Stimulated activated CD8-positive, alpha-beta memory T cell treated with anti-CD3 and anti-CD28 coated beads, Interleukin-4, amount 100 ng/mL, for 24 hours (primary cell): Measurements from ENCODE around the gene RNFT2.

Experiments
- DNase-seq: peaks from one replicate; pipeline ENCODE4 v3.0.0-alpha.2; 2020; ENCODE audit warnings: low read depth

The RNFT2 gene, protein sequence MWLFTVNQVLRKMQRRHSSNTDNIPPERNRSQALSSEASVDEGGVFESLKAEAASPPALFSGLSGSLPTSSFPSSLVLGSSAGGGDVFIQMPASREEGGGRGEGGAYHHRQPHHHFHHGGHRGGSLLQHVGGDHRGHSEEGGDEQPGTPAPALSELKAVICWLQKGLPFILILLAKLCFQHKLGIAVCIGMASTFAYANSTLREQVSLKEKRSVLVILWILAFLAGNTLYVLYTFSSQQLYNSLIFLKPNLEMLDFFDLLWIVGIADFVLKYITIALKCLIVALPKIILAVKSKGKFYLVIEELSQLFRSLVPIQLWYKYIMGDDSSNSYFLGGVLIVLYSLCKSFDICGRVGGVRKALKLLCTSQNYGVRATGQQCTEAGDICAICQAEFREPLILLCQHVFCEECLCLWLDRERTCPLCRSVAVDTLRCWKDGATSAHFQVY

DNA sequence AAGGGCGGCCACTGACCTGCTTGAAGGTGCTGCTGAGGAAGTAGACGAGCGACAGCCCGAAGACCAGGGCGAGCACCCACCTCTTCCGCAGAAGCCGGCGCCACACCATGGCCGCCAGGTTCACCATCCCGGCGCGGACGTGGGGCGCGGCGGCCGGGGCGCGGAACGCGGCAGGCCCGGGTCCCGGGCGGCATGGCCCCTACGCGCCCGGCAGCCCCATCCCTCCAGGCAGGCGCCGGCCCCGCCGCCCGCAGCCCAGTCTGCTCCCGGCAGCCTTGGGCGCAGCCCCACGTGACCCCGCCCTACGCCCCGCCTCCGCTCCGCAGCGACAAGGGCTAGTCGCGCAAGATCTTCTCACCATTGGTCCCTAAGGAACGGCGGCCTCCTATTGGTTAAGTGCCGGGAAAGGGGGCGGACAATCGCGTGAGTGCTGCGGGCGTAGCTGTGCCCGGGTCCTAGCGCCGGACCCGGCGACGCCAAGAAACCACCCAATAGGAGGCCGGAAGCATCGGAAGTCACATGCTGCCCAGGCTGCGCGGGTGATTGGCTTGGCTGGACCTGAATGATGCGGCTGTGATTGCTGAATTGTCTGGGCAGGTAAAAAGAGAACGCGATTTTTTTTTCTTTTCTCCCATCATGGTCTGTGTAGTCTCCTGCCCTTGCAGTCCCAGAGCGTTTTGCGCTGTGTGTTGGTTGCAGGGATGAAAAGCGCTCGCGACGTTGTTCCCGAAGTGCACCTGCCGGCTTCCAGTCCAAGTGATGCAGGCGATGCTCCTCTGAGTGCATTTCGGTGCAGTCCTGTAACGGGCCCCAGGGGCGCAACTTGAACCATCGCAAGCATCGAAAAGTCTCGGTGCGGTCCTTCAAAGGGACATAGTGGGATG lies at the start of gene RNFT2, which contains the start of gene SPRING1:
Gene RNFT2, plus strand, starts transcription at position 542 of the 884 bp plus-strand sequence. CDS start 2,183 bp downstream, outside the sequence.
Gene SPRING1, minus strand, starts transcription at position 296 of the 884 bp plus-strand sequence. Its CDS starts 169 bp downstream, at position 127.
- peak; percentile 99 for DNase-seq

DNA sequence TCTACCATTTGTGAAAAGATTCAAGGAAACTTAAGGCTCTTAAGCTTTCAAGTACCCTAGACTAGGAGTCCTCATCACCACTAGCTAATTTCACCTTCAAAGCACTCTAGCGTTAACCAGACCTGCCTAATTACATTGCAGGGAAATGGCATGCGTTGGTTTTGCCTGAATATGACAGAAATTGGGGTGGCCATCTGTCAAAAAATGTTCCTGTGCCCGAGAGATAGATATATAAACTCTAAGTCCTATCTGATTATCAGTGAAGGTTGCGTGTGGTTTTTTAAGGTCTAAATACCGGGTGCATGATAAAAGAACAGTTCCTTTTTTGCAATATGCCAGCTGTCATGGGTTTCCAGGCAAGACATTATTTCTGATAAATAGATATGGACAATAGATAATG lies 48.6 kb upstream of the RNFT2 start:
- DNase-seq: no peak

DNA sequence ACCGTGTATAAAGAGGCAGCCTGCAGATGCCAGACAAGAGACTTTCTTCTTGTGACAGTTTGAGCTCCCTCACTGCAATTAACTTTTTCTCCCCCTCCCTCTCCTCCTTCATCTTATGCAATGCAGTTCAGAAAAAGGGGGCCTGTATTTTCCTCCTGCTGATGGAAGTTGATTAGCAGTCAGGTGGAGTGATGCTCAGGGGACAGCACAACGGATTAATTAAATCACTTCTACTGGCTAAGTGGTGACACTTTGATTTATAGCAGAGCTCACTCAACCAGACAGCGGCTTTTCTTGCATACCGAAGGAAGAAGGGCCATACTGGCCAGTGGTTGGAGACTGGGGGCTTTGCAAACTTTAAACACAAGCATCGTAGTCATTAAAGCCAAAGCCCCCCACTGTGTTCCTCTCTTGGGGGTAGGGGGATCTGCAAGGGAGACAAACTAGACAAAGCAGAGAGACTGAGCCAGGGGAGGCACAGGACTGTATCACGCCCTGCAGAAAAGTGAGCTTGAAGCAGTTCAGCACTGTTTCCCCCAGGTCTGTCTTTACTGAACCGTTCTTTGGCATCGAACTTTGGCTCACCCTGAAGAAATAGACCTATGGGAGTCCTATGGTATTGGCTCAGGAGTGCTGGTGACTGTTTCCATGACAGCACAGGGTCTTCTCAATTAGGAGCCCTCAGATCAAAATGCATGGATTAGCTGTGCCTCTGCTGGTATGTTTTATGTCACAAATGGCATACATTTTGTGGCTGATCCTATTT lies 48.0 kb upstream of the RNFT2 start:
- no peak for DNase-seq

DNA sequence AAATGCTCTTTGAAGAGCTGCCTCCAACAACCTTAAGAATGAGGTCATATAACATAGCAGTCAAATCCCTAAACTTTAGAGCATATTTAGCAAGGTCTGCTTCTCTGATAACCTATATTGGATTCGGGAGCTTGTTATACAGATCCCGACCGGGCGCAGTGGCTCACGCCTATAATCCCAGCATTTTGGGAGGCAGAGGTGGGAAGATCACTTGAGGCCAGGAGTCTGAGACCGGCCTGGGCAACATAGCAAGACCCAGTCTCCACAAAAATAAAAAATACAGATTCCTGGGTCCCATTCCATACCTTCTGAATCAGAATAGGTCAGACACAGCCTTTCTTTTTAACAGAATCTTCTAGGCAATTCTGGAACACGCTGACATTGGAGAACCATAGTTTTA lies 46.9 kb upstream of the RNFT2 start:
- no peak for DNase-seq

DNA sequence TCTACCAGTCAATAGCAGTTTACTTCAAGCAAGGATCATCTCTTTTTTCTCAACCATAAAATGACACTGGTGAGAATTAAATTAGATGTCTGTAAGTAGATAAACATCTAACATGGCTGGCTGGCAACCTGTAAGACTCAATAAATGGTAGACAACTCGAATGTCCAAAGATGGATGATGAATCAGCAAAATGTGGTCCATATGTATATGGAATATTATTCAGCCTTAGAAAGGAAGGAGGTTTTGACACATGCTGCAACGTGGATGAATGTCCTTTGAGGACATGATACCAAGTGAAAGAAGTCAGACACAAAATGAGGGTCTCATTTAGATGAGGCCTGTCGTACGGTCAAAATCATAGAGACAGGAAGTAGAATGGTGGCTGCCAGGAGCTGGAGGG lies 46.5 kb upstream of the RNFT2 start:
- DNase-seq: no peak

DNA sequence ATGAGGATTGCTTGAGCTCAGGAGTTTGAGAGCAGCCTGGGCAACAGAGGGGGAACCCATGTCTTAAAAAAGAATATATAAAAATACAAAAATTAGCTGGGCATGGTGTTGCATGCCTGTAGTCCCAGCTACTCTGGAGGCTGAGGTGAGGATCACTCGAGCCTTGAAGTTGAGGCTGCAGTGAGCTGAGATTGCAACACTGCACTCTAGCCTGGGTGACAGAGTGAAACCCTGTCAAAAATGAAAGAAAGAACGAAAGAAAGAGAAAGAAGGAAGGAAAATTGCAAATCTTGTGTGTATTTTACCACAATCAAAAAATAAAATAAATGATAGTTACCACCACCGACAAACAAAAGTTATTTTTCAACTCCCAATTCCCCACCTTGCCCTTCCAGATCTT lies 45.5 kb upstream of the RNFT2 start:
- DNase-seq: no peak

DNA sequence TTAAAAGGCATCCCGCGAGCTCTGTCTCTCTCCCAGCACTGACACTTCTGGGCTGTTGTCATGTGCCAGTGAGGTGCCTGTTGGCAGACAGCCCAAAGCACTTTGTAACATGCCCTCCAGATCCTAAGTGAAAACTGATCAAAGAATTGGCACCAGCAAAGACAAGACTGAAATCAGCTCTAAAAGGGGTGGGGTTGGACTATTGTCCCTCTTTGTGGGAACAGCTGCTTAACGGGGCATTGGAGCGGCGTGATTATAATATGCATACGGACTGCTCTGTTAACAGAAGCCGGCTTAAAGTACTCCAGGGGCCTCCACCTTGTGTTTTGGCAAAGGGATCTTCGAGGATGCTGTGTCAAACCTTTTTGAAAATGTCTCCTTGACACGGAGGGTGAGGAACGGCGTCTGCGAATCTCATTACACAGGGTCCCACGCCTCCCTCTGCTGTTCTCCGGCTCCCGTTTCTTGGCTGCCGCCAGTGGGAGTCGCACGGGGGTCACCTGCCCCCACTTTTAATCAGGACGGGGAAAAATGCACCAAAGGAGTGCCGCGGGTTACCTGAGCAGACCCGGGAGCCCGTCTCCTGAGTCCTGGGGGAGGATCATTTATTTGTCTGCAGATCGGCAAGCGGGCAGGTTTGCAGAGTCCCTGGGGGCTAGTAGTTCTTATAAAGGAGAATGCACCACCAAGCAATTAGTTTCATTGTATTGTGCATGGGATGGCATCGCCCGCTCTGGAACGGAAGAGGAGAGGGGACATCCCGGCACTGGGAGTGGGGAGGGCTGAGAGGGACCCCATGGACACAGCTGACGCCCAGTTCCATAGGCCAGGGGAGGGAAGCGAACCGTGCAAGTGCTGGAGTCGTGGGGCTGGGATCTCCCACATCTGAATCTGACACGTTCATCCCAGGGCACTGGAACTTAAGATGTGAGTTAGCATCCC lies 44.6 kb upstream of the RNFT2 start:
- DNase-seq: no peak

DNA sequence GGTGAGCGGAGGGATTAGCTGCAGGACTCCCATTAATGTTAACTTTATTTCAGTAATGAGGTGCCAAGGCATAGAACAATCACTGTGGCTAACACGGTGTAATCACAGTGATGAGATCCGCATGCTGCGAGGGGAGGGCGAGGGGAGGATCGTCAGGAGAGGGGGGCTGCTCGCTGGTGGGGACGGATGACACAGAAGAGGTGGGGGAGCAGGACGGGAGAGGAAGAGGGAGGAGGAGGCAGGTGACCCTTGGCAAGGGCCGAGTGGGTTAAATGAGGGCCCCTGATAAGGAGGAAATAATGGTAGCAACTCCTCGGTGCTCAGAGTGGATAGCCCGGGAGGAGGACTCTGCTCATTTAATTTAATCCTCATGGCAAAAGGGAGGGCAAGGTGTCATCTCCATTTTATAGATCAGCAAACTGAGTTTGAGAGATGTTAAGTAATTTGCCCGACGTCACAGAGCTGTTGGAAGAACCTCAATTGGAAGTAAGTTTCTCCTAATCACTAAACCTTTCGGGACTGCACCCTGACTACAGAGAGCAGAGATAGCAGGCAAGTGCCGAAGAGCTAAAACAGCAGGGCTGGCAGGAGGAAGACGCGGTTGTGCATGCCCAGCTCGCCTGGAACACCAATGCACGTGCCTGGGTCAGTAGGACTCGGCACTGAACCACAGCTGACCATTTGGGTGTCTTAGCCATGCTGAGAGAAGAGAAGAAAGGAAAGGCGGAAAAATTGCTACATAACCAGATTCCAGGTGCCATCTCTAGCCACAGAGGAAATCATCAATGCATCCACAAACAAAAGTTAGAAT lies 43.3 kb upstream of the RNFT2 start:
- no peak for DNase-seq

DNA sequence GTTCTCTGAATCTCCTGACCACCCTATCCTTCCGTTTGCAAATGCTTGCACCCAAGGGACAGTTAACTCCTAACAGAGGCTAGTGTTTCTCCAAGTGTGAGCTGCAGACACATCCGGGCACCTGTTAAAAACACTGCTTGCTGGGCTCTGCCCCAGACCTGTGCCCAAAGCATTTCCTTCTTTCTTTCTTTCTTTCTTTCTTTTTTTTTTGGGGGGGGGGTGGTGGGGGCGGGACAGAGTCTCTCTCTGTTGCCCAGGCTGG lies 42.7 kb upstream of the RNFT2 start:
- DNase-seq: no peak

DNA sequence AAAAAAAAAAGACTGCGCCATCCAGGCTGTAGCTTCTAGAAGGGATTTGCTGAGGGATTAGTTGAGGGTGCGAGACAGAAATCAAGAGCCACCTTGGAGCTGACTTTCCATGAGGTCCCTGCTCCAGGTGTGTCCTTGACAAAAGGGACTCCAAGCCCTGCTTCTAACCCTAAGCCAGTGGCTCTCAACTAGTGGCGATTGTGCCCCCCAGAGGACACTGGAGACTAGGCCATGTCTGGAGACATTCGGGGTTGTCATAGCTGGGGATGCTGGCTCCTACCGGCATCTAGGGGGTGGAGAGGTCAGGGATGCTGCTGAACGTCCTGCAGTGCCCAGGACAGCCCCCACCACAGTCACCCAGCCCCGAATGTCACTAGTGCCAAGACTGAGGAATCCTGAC lies 40.8 kb upstream of the RNFT2 start:
- no peak for DNase-seq

DNA sequence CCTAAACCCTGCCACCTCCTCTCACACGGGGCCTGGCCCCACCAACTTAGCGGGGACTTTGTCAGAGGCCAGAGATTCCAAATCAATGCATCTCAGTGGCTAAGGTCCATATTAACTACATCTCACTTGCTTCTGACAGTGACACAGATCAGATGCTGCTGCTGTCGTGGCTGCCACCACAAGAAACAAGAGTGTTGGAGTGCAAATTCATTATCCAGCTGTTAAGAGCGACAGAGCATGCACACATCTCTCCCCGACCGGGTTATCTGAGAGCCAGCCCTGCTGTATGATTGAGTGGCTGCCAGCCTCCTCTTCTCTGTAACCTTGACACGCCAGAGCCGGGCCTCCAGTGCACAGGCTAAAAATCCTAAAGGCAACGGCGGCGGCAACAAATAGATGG lies 40.4 kb upstream of the RNFT2 start:
- DNase-seq: no peak

DNA sequence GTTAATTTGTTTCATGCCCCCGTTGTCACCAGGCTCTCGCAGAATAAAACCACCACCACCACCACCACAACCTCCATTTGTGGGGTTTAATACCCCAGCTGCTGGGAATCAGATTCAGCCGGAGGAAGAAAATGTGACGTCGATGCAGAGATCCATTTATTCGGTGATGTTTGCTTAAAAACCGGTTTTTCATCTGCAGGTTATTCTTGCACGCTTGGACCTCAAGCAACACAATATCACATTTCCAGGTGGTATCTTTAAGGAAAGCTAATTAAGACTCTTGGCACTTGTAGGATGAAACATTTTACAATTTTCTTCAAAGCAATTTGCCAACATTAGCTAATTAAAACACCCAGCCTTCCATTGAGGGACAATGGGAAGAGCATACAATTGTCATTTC lies 40.0 kb upstream of the RNFT2 start:
- no peak for DNase-seq

DNA sequence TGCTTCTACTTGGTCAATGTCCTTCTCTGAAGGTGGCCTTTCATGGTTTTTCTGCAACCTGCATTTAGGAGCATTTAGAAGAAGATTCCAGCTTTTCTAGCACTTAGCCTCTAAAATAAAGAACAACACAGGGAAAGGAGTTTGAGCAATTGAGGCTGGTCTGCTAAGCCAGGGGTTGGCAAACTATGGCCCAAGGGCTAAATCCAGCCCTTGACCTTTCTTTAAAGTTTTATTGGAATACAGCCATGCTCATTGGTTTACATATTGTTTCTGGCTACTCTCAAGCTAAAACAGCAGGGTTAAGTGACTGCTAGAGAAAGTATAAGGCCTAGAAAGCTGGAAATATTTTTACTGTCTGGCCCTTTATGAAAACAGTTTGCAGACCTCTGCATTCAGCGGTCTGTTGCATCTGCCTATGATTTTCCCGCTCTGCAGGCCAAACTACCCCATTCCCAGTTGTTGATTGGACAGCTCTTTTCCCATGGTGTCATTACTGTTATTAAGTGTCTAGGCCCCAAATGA lies 39.5 kb upstream of the RNFT2 start:
- no peak for DNase-seq

DNA sequence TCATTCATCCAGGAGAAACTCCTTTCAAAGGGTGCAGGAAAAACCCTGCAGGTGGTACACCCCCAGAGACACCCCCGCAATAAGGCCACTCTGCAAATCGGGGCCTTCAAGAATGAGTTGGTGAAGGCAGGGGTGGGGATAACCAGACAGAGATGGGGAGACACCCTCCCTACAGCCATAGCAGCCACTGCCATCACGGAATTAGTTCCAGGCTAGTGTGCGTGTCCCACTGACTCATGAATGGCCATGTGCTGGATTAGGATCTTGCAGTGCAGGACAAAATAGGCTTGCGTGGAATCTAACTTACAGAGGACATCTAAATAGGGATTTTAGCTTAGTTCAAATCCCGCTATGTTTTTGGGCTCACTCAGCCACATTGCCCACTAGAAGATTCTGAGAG lies 38.0 kb upstream of the RNFT2 start:
- no peak for DNase-seq

DNA sequence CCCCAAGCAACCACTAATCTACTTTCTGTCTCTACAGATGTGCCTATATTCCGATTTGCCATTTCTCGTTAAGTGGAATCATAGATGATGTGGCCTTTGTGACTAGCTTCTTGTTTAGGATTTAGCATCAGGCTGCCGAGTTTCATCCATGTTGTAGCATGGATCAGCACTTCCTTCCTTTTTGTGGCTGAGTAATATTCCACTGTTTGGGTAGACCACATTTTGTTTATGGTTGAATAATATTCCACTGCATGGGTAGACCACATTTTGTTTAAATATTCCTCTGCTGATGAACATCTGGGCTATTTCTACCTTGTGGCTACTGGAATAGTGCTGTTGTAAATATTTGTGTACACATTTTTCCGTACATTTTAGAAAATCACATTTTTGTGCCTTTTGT lies 36.7 kb upstream of the RNFT2 start:
- no peak for DNase-seq

DNA sequence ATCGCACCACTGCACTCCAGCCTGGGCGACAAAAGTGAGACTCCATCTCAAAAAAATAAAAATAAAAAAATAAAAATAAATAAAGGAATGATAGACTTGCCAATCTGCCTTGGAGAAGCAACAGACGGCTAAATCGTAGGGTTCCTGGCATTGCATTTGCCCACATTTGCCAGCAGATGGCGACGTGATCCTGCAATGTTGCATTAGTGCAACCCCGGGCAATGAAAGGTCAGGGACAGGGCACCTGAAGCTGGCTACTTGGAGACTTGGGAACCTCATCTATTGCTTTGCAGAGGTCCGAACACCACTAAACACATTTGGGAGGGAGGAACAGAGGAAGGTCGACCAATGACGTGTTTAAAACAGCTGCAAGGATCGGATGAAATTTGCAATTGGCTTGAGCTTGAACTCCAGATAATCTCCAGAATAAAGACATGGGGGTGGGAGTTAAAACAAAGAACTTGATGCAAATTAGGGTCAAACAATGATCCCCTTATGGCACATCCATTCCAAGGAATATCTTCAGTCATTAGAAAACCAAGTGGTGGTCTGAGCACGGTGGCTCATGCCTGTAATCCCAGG lies 34.8 kb upstream of the RNFT2 start:
- peak; percentile 52 for DNase-seq

DNA sequence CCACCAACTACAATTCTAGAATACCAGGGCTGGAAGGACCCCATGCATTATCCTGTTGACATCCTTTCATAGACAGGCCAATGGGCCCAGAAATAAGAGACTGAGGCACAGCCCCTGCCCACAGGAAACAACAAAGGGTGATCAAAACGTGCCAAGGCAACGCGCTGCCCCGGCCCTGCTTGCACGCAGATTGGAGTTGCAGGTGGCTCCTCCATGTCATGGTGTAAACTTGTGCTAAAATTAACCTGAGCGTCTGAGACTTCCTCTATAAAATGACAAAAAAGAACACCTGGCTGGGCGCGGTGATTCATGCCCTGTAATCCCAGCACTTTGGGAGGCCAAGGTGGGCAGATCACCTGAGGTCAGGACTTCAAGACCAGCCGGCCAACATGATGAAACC lies 30.4 kb upstream of the RNFT2 start:
- DNase-seq: no peak

DNA sequence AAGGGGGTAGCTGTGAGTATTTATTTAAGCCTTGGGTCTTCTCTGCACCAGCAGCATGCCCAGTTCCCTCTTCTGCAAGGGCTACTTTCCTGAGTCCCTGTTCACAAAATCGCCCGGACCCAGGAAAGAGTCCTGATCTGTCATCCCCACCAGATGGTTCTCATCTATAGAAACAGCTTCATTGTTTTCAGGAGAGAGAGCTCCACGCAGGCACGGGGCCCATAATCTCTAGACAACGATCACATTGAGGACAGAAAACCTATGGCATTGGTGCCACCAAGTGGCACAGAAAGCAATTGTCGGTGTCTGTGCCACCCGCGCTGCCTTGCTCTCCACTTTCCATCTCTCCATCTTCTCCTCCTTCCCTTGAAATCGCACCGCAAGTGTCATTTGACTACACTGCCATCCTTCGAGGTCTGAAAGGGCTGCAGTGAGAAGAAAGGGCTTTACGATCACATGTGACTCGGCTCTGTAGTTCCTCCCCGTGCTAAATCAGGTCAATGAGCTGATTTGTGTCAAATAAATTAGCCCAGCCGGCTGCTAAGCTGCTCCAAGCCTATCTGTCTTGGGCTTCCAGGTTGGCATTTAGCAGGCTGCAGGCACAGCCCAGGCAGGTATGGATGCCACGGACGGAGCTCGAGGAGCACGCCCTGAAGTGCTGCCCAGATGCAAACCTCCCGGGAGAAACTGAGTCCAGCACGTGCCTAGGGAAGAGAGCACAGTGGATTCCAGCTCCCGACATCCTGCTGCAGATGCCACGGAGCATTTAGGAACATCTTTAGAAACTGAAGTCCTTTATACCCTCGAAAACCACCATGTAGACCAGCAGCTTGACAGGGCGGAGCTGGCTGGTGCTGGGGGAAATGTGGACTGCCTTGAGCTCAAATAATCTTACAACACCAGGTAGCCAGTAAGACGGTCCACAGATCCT lies 29.0 kb upstream of the RNFT2 start:
- peak; percentile 20 for DNase-seq

DNA sequence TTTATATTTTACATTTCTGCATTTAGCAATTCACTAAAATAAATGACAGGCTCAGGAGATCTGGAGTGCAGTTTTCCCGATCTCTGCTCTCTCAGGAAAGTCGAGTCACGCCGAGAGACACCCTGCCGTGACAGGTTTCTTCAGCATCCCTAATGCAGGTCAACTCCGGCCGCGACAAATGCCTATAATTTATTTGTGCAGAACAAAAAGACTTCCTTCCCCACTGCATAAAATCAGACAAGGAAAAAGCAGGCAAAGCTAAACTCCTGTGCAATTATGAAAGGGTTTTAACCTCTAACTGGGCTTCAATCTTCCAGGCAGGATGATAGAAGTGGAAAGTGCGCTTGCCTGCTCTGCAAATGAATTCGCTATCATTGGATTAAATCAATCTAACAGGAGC lies 28.3 kb upstream of the RNFT2 start:
- no peak for DNase-seq
